Hindlimb muscle (tissue), 1 donor: Measurements from ENCODE around the gene SH2D6. TPM values are rescaled to one million over a fixed set of nuclear protein-coding genes. Genes with fewer than 3 reads are reported as not detected.
"Not testable (repeated sequence)": the region's sequence is repeated elsewhere in the genome, so short reads cannot be mapped to it uniquely, and the experiment has no call there.

ENCODE experiments used
- DNase-seq: peaks from one replicate; pipeline ENCODE4 v3.0.0-alpha.2; 2013
- polyA plus RNA-seq: library from polyadenylated mRNA; unstranded; fragments of 120-200 nt; gene quantifications from one replicate; pipeline ENCODE4 v1.2.1, GENCODE V29; 2013; ENCODE audit not compliant: insufficient read length

The SH2D6 gene
- polyA plus RNA-seq, 1 donor: 0.89 TPM

DNA sequence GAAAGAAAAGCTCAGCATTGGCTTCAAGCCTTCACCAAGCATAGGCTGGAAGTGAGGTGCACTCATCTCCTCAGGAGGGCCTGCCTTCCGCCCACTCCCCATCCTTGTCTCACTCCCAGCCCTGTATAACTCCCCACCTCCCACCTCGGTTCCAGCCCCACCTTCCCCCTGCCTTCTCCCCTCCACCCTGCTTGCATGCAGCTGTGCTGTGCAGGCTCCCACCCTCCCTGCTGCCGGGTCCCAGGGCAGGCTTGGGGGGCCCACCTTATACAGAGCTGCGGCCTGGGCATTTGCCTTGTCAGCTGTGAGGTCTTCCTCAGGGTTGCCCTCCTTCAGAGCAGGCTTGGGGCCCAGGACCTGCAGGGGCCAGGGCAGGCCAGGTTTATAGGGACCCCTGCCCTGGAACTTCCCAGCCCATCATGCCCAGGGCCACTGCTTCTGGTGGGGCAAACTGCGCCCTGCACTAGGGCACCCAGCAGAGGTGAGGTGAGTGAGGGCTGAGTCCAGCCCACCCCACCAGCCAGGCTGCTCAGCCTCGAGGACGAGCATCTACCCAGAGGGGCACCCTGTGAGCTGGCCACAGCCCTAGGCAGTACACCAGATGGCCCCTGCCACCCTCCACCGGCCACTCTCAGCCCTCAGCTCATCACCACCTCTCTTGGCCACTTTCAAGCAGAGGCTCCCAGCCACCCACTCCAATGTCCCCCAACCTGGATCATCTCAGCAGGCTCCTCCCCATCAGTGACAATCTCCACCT is 19.9 kb upstream of the SH2D6 start:
- DNase-seq: no peak

DNA sequence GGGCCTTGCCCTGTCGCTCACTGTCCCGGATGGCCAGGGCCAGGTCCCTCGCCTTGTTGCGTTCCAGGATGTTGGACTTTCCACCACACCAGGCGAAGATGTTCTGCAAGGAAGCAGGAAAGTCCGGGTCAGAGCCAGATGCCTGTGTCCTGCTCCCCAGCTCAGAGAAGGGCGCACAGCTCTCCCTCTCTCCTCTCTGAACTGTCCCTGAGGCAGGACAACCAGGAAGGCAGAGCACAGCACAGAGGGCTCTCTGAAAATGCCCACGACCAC is 19.4 kb upstream of the SH2D6 start:
- DNase-seq: no peak

DNA sequence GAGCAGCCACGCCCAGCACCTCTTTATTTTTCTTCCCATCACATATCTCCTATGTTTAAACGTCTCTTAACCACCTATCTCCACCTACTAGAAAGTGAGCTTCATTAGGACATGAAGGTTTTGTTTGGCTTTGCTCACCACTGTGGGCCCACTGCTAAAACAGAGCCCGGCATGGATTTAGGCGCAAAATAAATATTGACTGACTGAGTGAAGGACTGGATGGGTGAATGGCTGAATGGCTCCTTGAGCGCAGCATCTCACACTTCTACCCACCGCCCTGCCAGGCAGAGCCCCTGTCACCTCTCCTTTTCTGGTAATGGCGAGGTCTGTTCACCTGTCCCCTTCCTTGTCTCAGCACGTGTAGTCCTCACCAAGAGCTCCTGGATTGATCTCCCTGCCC is 18.5 kb upstream of the SH2D6 start:
- DNase-seq: no peak

DNA sequence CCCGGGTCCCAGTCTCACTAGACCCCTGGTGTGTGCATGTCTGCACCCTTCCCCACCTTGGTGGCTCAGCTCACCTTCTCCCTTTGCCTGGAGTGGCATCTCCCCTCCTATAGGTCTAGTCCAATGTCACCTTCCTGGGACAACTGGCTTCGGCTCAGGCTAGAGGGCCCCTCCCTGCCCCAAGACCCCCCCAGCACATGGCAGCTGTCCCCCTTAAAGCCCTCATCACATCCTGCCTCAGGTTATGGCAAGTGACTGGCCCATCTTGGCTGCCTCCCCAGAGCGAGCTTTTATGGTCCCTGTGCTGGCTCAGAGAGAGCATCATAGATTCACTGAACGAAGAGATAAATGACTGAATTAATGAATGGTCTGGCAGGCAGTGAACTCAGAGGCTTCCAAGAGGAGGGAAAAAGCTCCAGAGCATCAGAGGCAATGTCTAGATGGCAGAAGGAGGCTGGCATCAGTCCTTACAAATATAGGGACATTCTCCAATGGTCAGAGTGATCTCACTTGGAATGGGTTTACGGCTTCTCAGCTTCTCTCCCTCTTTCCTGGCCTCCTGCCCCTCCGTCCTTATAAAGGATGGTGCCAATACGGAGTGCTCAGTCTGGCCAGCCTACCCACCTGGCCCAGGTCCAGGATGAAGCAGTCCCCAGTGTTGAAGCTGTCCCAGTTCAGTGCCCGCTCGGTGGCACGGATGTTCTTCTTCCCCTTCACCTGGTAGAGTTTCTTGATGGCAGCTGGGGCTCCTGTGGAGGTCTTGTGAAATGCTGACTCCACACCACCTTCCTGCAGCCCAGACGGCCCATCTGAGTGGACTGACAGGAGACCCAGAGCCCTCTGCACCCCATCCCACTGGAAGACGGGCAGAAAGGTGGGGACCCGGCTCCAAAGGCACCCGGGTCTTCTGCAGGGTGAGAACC is 17.7 kb upstream of the SH2D6 start:
- no peak for DNase-seq

DNA sequence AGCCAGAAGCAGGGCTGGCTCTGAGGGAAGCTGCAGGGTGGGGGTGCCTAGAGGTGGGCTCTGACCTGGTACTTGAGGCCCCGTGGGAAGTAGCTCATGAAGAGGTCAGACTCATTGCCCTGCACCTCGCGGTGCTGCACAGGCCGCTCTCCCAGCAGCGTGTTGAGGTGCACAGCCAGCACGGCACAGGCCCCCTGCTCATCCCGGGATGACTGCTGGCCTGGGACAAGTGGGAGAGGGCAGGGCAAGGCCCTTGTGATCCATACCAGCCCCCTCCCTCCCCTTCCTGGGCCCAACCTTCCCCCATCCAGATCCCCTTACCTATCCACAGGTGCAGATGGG is 17.1 kb upstream of the SH2D6 start:
- DNase-seq: no peak

DNA sequence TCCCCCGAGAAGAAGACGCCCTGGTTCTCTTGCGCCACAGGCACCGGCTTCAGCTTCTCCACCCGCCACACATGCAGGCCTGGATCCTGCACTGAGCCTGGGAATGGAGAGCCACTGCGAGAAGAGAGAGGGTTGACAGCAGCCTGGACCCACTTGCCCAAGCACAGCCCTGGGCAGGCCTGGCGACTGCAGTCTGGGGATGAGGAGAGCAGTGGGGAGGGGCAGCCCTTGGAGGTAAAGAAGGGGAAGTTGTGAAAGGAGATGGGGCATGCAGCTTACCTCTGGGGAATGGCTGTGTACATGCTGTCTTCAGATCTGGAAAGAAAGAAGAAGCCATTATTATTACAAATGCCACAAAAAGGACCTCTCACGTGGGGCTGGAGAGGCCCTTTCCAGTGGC is 16.7 kb upstream of the SH2D6 start:
- no peak for DNase-seq

DNA sequence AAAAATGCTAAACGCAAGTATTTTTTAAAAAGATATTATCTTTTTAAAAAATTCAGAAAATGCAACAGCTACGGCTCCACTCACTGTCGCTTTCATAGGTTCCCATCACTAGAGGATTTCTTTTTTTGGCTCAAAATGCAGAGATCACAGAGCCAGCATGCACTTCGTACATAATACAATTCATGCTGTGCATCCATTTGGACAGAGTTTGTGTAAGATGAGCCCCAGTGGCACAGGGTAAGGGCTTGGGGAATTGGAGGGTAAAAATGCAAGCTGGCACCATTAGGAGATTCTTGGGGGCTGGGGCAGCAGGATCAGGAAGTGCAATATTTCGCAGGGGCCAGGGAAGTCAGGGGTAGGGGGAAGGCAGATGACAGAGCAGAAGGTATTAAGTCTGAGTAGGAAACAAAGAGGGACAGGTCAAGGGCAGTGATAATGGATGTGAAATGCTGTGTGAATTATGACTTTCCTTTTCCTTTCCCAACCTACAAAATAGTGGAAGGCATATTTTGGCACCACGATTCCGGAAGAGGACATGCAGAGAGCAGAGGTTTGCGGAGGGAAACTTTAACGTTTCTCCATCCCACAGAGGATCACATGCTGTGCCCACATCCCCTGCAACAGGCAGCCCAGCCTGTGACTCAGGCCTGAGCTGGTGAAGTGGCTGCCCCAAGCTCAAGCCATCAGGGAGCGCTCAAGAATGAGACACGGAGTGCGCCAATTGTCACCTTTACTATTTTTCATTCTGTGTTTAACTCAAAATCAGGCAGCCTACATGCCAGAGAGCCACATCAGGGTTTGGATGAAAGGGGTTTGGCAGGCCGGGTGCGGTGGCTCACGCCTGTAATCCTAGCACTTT is 13.1 kb upstream of the SH2D6 start:
- no peak for DNase-seq

DNA sequence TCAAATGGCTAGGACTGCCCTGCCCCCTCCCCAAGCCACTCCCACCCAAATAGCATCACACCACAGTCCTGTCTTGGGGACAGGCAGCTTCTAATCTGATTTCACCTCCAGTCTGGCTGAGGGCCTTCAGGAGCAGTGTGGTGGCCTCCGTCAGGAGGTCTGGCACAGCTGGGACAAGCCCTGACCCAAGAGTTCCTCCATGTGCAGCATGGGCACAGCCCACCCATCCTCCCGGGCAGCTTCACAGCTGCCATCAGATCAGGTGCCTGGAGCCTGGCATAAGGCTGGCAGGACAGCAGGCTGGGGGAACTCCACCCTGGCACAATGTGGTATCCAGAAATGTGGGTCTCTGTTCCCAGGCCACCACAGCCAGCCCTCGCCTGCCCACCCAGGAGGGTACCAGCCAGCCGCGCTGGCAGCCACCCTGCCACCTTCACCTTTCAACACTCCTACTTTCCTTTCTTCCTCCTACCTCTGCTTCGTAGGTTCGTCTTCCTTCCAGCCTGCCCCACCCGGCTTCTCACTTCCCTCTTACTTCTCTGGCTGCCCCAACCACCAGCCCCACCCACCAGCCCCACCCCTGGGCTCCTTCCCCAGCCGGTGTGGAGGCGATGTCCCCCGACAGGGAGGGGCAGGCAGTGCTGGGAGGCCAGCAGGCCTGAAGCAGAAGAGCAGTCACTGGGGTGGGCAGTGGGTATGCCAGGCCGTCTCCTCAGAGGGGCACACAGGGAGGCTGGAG is 8.5 kb upstream of the SH2D6 start, which contains the start of gene CAPG:
TSS of gene CAPG (minus strand) at position 522 of the 739 bp plus-strand sequence. CDS start 8,221 bp downstream, outside the sequence.
- no peak for DNase-seq

DNA sequence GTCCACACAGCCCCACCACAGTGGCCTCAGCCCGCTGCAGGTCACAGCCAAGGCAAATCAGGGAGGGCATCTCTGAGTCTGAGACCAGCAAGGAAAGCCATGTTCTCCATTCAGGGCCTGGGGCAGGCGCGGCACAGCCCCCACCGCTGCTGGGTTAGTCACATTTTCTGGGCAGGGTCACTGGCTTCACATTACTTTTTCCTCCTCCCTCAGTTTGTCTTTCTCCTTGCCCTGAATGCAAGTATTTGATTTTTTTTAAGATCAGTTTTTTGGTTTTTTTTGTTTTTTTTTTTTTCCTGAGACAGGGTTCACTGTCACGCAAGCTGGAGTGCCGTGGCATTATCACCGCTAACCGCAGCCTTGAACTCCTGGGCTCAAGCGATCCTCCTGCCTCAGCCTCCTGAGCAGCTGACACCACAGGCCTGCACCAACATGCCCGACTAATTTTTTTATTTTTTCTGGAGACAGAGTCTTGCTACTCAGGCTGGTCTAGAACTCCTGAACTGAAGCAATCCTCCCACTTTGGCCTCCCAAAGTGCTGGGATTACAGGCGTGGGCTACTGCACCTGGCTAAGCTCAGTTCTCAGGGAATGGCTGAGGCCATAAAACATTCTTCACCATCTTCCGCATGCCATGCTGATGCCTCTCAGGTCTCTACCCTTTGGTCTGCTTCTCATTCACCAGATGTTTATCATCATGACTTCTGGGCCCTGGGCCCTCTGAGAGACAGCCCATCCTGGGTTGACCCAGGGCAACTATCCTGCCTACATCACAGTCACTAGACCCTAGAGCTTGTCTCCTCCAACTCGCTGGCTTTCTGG is 7.7 kb upstream of the SH2D6 start:
- DNase-seq: no peak

DNA sequence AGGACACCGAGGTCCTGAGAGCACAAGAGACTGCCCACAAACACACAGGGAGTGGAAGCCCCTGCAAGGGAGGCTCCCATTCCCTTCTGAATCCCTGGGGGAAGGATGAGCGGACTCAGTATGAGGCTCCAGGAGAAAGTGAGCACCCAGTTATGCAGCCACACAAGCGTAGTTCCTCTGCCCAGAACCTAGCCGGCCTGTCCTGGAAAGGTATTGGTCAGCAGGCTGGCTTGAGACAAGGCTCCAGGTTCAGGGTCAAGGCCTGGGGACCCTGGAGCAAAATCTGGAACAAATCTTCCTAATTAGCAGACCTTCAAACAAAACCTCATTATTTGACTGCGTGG is 7.1 kb upstream of the SH2D6 start:
- DNase-seq: no peak

DNA sequence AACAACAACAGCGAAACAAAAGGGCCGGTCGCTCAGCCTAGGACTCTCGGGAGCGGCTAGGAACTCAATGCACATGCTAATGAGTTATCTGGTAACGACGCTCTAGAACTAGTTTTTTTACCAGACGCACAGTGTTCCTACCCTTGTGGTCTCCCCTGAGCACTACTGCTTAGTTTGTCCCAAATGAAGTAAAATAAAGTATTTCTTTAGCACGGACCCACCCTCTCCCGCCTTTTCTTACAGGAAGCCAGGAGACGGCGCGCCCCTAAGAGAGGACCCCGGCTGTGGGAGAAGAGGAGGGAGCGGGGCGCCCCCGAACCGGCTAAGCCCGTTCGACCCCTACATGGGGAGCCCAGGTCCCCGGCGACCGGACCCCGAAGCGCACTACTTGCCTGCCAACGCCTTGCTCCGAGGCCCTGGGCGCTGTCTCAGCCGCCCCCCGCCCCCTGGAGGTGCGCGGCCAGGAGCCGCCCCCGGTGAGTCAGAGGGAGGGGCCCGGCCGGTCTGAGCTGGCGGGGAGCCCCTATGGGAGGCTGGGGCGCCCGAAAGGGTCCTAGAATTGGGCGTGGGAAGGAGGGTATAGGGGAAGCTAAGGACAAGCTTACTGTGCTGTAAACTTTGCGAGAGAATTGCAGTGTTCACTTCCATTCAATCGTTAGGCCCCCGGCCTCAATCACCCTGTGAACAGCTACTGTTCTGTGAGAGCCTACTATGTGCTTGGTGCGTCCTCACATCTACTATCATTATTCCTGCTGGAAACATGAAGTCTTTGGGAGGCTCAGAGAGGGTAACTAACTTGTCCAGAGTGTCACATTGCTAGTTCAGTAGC is 4.7 kb upstream of the SH2D6 start:
- DNase-seq: no peak

DNA sequence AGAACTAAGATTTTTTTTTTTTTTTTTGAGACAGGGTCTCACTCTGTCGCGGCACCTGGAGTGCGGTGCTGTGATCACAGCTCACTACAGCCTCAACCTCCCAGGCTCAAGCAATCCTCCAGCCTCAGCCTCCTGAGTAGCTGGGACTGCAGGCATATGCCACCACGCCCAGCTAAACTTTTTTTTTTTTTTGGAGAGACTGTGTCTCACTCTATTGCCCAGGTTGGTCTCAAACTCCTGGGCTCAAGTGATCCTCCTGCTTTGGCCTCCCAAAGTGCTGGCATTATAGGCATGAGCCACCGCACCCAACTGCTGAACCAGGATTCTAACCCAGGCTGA is 4.1 kb upstream of the SH2D6 start:
- DNase-seq: not testable (repeated sequence)

DNA sequence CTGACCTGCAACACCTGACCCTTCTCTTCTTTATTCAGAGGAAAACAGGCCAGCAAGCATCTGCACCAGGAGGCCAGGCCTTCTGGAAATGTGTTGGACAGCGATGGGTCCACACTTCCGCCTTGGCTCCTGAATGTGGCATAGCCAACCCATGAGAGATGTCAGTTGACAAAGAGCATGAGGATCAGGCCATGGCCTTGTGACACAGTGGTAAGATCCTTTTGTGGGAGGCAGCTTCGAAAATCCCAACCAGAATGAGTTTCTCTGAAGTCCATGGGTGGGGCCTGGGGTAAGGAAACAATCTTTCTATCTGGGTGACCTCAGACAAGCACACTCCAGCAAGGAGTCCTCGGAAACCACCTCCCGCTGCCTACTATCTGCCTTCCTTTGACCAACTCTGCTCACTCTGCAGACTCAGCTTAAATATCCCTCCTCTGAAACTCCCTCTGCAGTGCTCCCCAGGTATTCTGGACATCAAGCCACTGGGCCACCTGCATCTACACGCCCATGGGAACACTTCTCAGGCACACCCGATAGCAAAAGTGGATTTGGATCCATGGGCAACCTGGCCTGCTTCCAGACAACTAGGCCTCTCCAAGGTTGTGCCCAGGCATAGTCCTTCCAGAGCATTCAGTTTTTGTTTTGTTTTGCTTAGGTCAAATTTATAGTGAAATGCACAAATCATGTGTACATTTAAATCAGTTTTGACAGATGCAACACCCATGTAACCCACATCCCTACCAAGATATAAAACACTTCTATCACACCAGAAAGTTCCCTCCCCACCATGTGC is 3.6 kb upstream of the SH2D6 start:
- DNase-seq: no peak

DNA sequence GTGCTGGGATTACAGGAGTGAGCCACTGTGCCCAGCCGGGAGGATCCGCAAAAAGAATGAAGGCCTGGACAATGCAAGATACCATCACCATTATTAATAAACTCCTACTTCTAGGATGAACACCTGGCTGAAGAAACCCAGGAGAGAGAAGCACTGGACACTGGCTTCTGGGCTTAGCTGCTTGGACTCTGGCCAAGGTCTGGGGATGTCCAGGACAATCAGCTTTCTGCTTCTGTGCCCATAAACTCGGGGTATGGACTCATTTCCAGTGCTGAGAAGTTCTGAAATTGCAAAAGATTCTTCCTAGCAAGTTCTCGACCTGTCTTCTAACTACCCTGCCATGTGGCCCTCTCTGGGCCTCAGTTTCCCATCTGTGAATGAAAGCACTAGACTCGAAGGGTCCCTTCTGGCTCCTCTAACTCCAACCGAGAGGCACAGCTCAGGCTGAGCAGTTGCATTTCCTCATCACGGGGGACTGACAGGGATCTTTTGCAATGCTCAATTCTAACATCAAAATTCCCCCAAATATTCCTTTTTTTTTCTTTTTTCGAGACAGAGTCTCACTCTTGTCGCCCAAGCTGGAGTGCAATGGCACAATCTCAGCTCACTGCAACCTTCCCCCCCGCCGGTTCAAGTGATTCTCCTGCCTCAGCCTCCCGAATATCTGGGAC is 2.4 kb upstream of the SH2D6 start:
- DNase-seq: no peak

DNA sequence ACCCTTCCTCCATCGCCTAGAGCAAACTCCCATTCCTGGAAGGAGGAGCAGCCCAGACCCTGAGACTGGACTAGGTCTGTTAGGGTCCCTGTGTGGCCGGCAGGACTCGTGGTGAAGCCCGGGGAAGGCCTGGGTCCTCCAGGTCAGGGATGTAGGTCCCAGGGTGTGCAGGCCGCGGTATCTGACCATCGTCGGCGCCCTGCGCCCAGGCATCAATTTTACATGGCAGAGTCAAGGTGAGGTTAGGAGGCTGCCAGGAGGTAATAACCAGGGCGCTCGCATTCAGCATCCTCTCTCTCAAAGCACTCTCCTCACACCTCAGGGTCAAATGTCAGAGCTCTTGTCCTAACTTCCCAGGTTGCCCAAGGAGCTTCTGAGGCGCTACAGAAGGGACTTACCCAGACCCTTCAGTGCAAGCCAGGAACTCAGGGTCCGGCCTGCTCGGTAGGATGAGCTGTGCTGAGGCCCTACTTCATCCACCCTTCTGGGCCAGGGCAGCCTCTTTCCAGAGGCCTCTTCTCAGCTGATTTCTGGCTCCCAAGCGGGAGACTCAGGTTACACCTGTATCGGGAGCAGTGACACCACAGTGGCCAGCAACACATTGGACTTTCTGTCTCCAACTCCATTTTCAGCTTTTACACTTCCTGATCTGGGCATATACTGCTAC is 628 bp downstream of the SH2D6 start:
- no peak for DNase-seq

DNA sequence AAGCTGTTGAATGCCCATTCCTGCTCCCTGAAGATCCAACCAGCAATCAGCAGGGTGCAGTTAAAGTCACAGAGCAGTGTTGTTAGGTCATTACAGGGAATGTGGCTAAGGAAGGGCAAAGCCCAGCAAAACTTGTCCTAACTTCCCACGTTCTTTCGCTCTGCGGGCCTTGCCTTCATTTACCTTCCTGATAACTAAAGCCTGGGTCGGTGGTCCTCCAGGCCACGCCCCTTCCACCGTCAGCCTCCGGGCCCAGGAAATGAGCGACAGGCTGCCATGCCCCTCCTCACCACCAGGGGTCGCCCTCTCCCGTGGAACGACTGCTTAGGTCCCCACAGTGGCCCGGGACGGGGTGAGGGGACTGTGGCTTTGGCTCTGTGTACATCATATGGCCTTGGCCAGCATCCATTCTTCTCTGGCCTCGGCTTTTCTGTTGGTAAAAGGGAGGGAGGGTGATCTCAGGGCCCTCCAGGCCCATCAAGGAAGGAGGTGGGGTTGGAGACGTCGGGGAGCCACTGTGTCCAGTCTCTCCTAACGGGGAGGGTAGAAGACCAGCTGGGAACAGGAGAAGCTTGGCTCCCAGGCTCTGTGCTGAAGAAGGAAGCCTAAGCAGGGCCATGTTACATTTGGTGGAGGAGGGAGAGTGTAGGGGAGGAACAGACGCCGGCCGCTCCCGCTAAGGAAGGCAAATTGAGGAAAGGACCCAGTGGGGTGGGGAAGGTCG is 2.2 kb downstream of the SH2D6 start:
- peak; percentile 86 for DNase-seq

DNA sequence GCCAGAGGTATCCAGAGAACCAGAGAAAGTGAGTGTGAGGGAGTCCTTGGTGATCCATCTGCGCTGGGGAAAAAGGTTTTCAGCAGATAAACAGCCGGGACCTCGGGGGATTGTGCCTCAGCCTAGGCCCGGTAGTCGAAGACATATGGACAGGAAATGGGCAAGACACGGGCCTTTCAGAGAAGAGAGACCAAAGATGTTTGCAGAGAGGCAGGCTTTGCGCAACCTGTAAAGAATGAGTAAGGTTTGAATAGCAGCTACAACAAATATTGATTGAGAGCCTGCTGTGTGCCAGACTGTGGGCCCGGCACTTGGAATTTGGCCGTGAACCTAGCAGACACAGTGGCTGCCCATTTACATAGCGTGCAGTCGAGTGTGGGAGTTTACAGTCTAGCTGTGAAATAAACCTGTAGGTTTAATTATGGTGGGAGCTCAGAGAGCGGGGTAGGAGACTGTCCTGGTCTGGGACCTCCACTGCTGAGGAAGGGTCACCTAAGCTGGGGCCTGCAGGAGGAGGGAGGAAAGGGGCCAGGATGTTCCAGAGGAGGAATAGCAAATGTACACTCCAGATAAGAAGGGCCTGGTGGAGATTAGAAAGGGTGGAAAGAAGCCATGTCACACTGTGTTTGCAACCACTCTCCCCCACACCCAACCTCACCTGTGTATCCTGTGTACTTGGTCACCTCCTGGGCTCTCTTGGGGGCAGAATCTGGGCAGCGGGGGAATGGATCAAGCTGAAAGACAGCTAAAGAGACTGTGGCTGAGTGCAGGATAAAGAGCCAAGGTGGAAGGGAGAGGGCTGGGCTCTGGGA is 3.0 kb downstream of the SH2D6 start:
- DNase-seq: no peak
